ENCODE measurements around the gene ADAMTS13. TPM values are rescaled to one million over a fixed set of nuclear protein-coding genes. Genes with fewer than 3 reads are reported as not detected.

The ADAMTS13 gene
- total RNA-seq, 1 donor from 2014 or later = 12.9 TPM

- H3K9me3 Mint-ChIP-seq = no peaks in the 10 kb centered on the region
- H3K27ac Mint-ChIP-seq = no peak overlapping the region
- no peak for DNase-seq (ENCODE audit: extremely low spot score, unreplicated experiment)
- H3K36me3 Mint-ChIP-seq = no peaks in the 10 kb centered on the region
- TF ChIP-seq CTCF (conservative IDR thresholded peaks at IDR 0.05) = no peak
- H3K4me1 Mint-ChIP-seq (ENCODE audit: unreplicated experiment) = no peaks in the 10 kb centered on the region
- H3K4me3 Mint-ChIP-seq = no peak overlapping the region
- H3K27me3 Mint-ChIP-seq = peaks cover 10% of the 10 kb centered on the region
Measured at GRCh38 chr9:133394687-133395271, 27.4 kb upstream of the ADAMTS13 start.

- H3K36me3 Mint-ChIP-seq = no peaks in the 10 kb centered on the region
- no peak overlapping the region for H3K27ac Mint-ChIP-seq
- H3K4me3 Mint-ChIP-seq = no peak overlapping the region
- no peaks in the 10 kb centered on the region for H3K9me3 Mint-ChIP-seq
- no peak for DNase-seq (ENCODE audit: extremely low spot score, unreplicated experiment)
- H3K4me1 Mint-ChIP-seq (ENCODE audit: unreplicated experiment) = no peaks in the 10 kb centered on the region
- peak; percentile 44 for TF ChIP-seq CTCF (conservative IDR thresholded peaks at IDR 0.05)
- H3K27me3 Mint-ChIP-seq = peaks cover 10% of the 10 kb centered on the region
Measured at GRCh38 chr9:133396952-133397351, 25.2 kb upstream of the ADAMTS13 start.

- DNase-seq (ENCODE audit: extremely low spot score, unreplicated experiment) = no peak
- H3K9me3 Mint-ChIP-seq = no peaks in the 10 kb centered on the region
- TF ChIP-seq CTCF (conservative IDR thresholded peaks at IDR 0.05) = no peak
- H3K36me3 Mint-ChIP-seq = no peaks in the 10 kb centered on the region
- H3K27ac Mint-ChIP-seq = no peak overlapping the region
- H3K4me1 Mint-ChIP-seq (ENCODE audit: unreplicated experiment) = no peaks in the 10 kb centered on the region
- no peak overlapping the region for H3K4me3 Mint-ChIP-seq
- peaks cover 10% of the 10 kb centered on the region for H3K27me3 Mint-ChIP-seq
Measured at GRCh38 chr9:133397370-133397769, 24.8 kb upstream of the ADAMTS13 start.

- no peaks in the 10 kb centered on the region for H3K4me1 Mint-ChIP-seq (ENCODE audit: unreplicated experiment)
- no peak for DNase-seq (ENCODE audit: extremely low spot score, unreplicated experiment)
- TF ChIP-seq CTCF (conservative IDR thresholded peaks at IDR 0.05) = no peak
- no peak overlapping the region for H3K4me3 Mint-ChIP-seq
- H3K27me3 Mint-ChIP-seq = peaks cover 10% of the 10 kb centered on the region
- H3K9me3 Mint-ChIP-seq = no peaks in the 10 kb centered on the region
- no peaks in the 10 kb centered on the region for H3K36me3 Mint-ChIP-seq
- H3K27ac Mint-ChIP-seq = no peak overlapping the region
Measured at GRCh38 chr9:133397895-133398294, 24.3 kb upstream of the ADAMTS13 start.

GRCh38 chr9:133400292-133400691 lies 21.9 kb upstream of the ADAMTS13 start:
- H3K4me1 Mint-ChIP-seq (ENCODE audit: unreplicated experiment) = no peaks in the 10 kb centered on the region
- H3K27me3 Mint-ChIP-seq = peaks cover 10% of the 10 kb centered on the region
- DNase-seq (ENCODE audit: extremely low spot score, unreplicated experiment) = no peak
- H3K36me3 Mint-ChIP-seq = no peaks in the 10 kb centered on the region
- no peak overlapping the region for H3K27ac Mint-ChIP-seq
- no peak for TF ChIP-seq CTCF (conservative IDR thresholded peaks at IDR 0.05)
- no peak overlapping the region for H3K4me3 Mint-ChIP-seq
- no peaks in the 10 kb centered on the region for H3K9me3 Mint-ChIP-seq

DNA sequence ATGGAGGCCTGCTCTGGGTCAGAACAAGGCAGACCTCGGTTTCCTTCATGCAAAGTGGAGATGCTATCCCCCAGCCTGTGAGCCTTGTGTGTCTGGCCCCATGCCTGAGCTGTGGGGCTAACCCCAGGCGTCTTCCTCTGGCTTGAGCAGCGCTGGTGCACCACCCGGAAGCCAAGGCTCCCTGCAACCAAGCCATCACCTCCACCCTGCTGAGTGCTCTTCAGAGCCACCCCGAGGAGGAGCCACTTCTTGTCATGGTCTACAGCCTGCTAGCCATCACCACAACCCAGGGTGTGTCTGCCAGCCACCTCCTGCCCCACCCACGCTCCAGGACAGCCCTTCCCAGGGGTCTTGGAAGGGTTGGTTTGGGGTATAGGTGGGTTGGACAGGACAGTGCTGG lies 20.6 kb upstream of the ADAMTS13 start:
- H3K4me1 Mint-ChIP-seq (ENCODE audit: unreplicated experiment) = peaks cover under 1% of the 10 kb centered on the region

More for the DNA sequence above, 20.6 kb upstream of the ADAMTS13 start:
- Mint-ChIP-seq H3K9me3 (no peaks in the 10 kb centered on the region), H3K27me3 (peaks cover 5% of the 10 kb centered on the region), H3K27ac (no peak overlapping the region), H3K36me3 (no peaks in the 10 kb centered on the region), H3K4me3 (no peak overlapping the region)
- no peak for DNase-seq (ENCODE audit: extremely low spot score, unreplicated experiment)
- no peak for TF ChIP-seq CTCF (conservative IDR thresholded peaks at IDR 0.05)

Measured in type B pancreatic cell (in vitro differentiated cells).